A673 (cell line): ENCODE measurements around the gene ITPR1. TPM values are rescaled to one million over a fixed set of nuclear protein-coding genes. Genes with fewer than 3 reads are reported as not detected.

Source experiments
- BruUV-seq: library from RNA; stranded (reverse); fragments of 400-500 nt; replicated peaks from 2 replicates; lab custom pipeline; 2021; lab: Mats Ljungman, UMichigan
- CTCF ChIA-PET: fragments of 300-600 bp; sonication (Branson Sonifier 250); formaldehyde crosslinking; loops from one replicate; lab custom pipeline; 2022; ENCODE audit warnings: antibody characterized with exemption; lab: Charles Lee
- POLR2A ChIA-PET: fragments of 300-600 bp; sonication (Branson Sonifier 250); formaldehyde crosslinking; loops from one replicate; lab custom pipeline; 2022; ENCODE audit warnings: antibody characterized with exemption; ENCODE audit not compliant: low non-redundant PET; lab: Charles Lee
- DNase-seq: peaks from one replicate; pipeline ENCODE4 v3.0.0-alpha.2; 2015; ENCODE audit warnings: low spot score
- H3K27ac ChIP-seq: fragments of 200-600 bp; sonication (generic); 2 replicates; pipeline ENCODE4 v1.5.1; 2016; ENCODE audit warnings: mixed run types, low read depth, mild to moderate bottlenecking, mixed read lengths, antibody characterized with exemption, low read length; ENCODE audit not compliant: poor library complexity, severe bottlenecking
- H3K27me3 ChIP-seq: fragments of 200-600 bp; sonication (generic); replicated peaks from 2 replicates; pipeline ENCODE4 v1.6.1; 2017; ENCODE audit warnings: mixed run types, low read depth, mild to moderate bottlenecking, mixed read lengths, antibody characterized with exemption, low read length; ENCODE audit not compliant: insufficient read depth, poor library complexity
- H3K36me3 ChIP-seq: fragments of 200-600 bp; sonication (generic); 2 replicates; pipeline ENCODE4 v1.6.1; 2016; ENCODE audit warnings: mixed run types, mild to moderate bottlenecking, mixed read lengths, antibody characterized with exemption, low read length; ENCODE audit not compliant: insufficient read depth, poor library complexity, severe bottlenecking
- H3K4me1 ChIP-seq: fragments of 200-600 bp; sonication (generic); 2 replicates; pipeline ENCODE4 v1.6.1; 2017; ENCODE audit warnings: mixed run types, mild to moderate bottlenecking, mixed read lengths, antibody characterized with exemption, low read length; ENCODE audit not compliant: insufficient read depth, poor library complexity, severe bottlenecking
- H3K4me3 ChIP-seq: fragments of 200-600 bp; sonication (generic); 2 replicates; pipeline ENCODE4 v1.5.1; 2016; ENCODE audit warnings: low read depth, mixed run types, mild to moderate bottlenecking, mixed read lengths, low read length; ENCODE audit not compliant: poor library complexity, severe bottlenecking
- H3K9me3 ChIP-seq: fragments of 200-600 bp; sonication (generic); 2 replicates; pipeline ENCODE4 v1.6.1; 2016; ENCODE audit warnings: mixed run types, low read depth, mild to moderate bottlenecking, mixed read lengths, antibody characterized with exemption, low read length; ENCODE audit not compliant: poor library complexity, severe bottlenecking
- CTCF ChIP-seq: fragments of 300-800, 200-600 bp; sonication (generic); conservative IDR thresholded peaks from 2 replicates; pipeline ENCODE4 v1.5.1; 2017; ENCODE audit warnings: low read depth, mild to moderate bottlenecking, antibody characterized with exemption, low read length, moderate library complexity, mixed read lengths
- EZH2 ChIP-seq: fragments of 200-600 bp; sonication (generic); IDR thresholded peaks from 2 replicates; pipeline ENCODE4 v1.6.1; 2017; ENCODE audit warnings: borderline replicate concordance, low read depth, mild to moderate bottlenecking, mixed read lengths, antibody characterized with exemption, low read length; ENCODE audit not compliant: poor library complexity, severe bottlenecking
- intact Hi-C: fragments of 100-400 bp; cut with micrococcal nuclease; formaldehyde crosslinking; loops from one replicate; pipeline ENCODE4 v1.10.0; 2022; ENCODE audit not compliant: unreplicated experiment
- total RNA-seq: library from RNA; stranded (reverse); gene quantifications from 2 replicates; pipeline ENCODE4 v1.2.3, GENCODE V29; 2021

Gene ITPR1
- total RNA-seq, 1 experiment from 2014 or later, result 8.6 TPM

DNA sequence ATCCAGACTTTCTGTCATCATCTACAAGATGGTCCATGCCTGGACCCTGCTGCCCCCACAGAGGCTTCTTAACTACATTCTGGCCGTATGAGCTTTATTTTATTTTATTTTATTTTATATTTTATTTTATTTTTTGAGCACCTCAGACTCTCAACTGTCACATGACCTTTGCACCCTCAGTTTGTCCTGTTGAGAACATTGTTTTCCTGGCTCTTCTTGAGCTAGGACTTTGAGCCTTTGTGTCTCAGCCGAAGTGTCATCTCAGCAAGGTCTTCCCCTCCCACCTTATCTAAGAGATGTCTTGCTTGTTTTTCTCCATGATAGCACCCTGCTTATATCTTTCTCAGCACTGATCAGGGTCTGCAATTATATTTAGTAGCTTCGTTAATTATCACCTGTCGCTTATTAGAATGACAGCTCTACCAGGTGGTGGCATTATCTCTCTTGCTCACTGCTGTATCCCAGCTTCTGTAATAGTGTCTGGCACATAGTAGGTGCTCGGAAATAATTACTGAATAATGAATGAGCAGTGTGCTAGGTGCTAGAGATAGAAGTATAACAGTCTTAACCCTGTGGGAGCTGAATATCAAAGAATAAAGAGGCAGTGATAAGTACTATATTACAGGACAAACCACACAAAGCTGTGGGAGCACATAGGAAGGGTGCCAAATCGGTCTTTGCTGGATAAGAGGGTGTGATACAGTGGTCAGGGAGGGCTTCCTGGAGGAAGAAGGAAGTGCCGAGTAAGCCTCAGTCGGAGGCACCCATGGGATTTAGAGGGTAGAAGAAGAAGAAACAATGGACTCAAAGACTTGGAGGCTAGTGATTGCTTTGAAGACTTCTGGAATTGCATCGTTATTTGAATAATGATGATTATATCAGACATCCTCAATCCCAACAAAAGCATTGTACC, 136.2 kb downstream of the ITPR1 start:
- CTCF ChIA-PET, result interaction anchor here (0.6 kb wide), 1 partner anchor 191 kb away, joined by 5 read pairs; no protein-coding TSS in a partner anchor
- no peaks in the 10 kb centered on the region for H3K27me3 ChIP-seq
- no peak overlapping the region for H3K27ac ChIP-seq
- no peak for DNase-seq
- TF ChIP-seq EZH2, result no peak
- TF ChIP-seq CTCF, result no peak
- H3K9me3 ChIP-seq, result no peaks in the 10 kb centered on the region
- BruUV-seq, result no TSS peak
- intact Hi-C loops, result loop anchor here (5.0 kb wide), 1 partner anchor 1432 kb away; no protein-coding TSS in a partner anchor
- no peak overlapping the region for H3K4me3 ChIP-seq
- POLR2A ChIA-PET, result no interaction called here
- H3K4me1 ChIP-seq, result no peaks in the 10 kb centered on the region
- H3K36me3 ChIP-seq, result no peaks in the 10 kb centered on the region

DNA sequence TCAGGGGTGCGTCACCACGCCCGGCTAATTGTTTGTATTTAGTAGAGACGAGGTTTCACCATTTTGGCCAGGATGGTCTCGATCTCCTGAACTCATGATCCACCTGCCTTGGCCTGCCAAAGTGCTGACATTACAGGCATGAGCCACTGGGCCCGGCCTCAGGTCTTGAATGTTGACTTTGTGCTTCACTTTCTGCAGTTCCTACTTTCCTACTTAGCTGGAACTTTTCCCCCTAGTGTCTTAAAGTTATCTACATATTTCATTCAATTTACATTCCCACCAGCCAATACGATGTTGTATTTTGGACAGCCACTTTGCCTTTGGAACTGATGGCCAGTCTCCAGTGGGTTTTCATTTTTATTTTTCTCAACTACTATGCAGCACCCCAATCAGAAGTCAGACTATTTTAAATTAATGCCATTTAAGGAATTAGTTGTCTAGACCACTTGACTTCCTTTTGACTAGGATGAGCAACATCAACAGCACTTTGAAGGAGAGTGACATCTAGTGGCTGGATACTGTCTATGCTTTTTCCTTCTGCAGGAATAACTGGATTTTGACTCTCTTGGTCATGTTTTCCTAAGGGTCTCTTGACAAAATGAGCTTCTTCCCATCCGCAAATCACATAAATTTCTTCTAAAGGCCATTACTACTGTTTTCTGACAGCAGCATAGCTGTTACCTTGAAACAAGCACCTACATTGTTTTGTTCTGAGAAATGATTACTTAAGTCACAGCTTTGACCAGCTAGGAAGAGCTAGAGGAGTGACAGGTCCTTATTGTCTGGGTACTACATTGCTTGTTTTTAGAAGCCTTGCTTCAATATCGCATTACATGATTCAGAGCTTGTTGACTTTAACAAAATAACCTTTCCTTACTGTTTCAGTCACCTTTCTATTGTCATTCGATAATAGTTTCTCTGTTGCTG, 140.2 kb downstream of the ITPR1 start:
- Histone ChIP-seq H3K27me3 (peaks cover 3% of the 10 kb centered on the region), H3K9me3 (no peaks in the 10 kb centered on the region), H3K27ac (no peak overlapping the region), H3K36me3 (no peaks in the 10 kb centered on the region), H3K4me3 (no peak overlapping the region), H3K4me1 (no peaks in the 10 kb centered on the region)
- TF ChIP-seq CTCF, result peak; percentile 89
- no peak for TF ChIP-seq EZH2
- intact Hi-C loops, result loop anchor here (1.0 to 5.0 kb wide), 2 partner anchors 283 to 1436 kb away; no protein-coding TSS in a partner anchor
- BruUV-seq, result no TSS peak
- ChIA-PET CTCF (interaction anchor here (0.7 to 2.0 kb wide), 4 partner anchors 166 to 552 kb away, joined by 3 to 16 read pairs (median 3); partner anchors contain the start of gene SUMF1), POLR2A (no interaction called here)
- peak; percentile 67 for DNase-seq

DNA sequence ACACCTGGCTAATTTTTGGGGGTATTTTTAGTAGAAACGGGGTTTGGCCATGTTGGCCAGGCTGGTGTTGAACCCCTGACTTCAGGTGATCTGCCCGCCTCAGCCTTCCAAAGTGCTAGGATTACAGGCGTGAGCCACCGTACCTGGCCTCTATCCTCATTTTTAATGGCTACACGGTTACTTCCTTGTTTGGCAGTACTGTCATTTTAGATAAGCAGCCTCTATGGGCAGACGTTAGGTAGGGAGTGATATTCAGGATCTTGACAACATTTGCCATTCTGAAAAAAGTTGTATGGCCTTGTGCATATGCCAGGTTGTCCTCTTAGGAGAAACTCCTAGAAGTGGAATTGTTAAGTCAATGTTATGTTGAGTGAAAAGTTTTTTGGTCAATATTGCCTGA, 141.7 kb downstream of the ITPR1 start:
- BruUV-seq, result no TSS peak
- Histone ChIP-seq H3K36me3 (no peaks in the 10 kb centered on the region), H3K27me3 (peaks cover 3% of the 10 kb centered on the region), H3K9me3 (no peaks in the 10 kb centered on the region), H3K4me3 (no peak overlapping the region), H3K4me1 (no peaks in the 10 kb centered on the region), H3K27ac (no peak overlapping the region)
- CTCF ChIA-PET, result no interaction called here
- TF ChIP-seq EZH2 (no peak), CTCF (no peak)
- intact Hi-C loops, result loop anchor here (5.0 kb wide), 1 partner anchor 1438 kb away; no protein-coding TSS in a partner anchor
- DNase-seq, result no peak
- POLR2A ChIA-PET, result no interaction called here
